ENCODE data around the gene AKAP13. TPM values are rescaled to one million over a fixed set of nuclear protein-coding genes. Genes with fewer than 3 reads are reported as not detected.

Gene AKAP13
- total and polyA plus RNA-seq, 2 of the 8 experiments (the other 6 are each of a cell fraction or from before 2014, with no cell fraction given): 14.0 to 46.2 TPM

GRCh38 chr15:85771271-85771670, 390.9 kb downstream of the AKAP13 start:
- peaks cover 23 to 38% of the 10 kb centered on the region in 2 experiments for H4K20me1 ChIP-seq (replicated peaks in 1 of 2; ENCODE audit: control insufficient read depth in 1 of 2, insufficient read depth in 2 of 2, low read length in 2 of 2)
- no peak overlapping the region for H2BK5ac ChIP-seq (ENCODE audit: low read depth, low read length)
- H3K4me1 ChIP-seq (replicated peaks in 1 of 4; ENCODE audit: control insufficient read depth in 3 of 4, insufficient read depth in 4 of 4, low read length in 3 of 4): peaks cover 0 to 12% (median 2%) of the 10 kb centered on the region in 4 experiments; a peak in 4 of 7 replicates
- H4K8ac ChIP-seq (ENCODE audit: extremely low read depth, insufficient read depth, low read length): no peak overlapping the region
- H2BK15ac ChIP-seq (ENCODE audit: low read length): no peak overlapping the region
- H3K23ac ChIP-seq (ENCODE audit: insufficient read length): no peak overlapping the region
- CTCF ChIA-PET (ENCODE audit: partially characterized antibody): interaction anchor here (1.0 to 2.2 kb wide), 4 partner anchors 13 to 60 kb away, joined by 3 to 6 read pairs (median 4); no protein-coding TSS in a partner anchor
- no peaks in the 10 kb centered on the region for H3K23me2 ChIP-seq (ENCODE audit: low read depth, low read length)
- peaks cover 44% of the 10 kb centered on the region for H3K79me1 ChIP-seq (ENCODE audit: low read depth, low read length)
- H3K9me3 ChIP-seq (ENCODE audit: insufficient read depth in 2 of 2, low read depth in 1 of 2, low read length in 1 of 2): no peaks in the 10 kb centered on the region; a peak in 1 of 4 replicates
- no peak overlapping the region for H3K27ac ChIP-seq (ENCODE audit: low read depth, low read length)
- H2BK12ac ChIP-seq (ENCODE audit: low read depth, low read length): no peak overlapping the region
- H2AFZ ChIP-seq (ENCODE audit: low read length): no peak overlapping the region
- no peak overlapping the region for H3K4ac ChIP-seq (replicated peaks; ENCODE audit: insufficient read length, low read depth, low read length)
- H3K79me2 ChIP-seq (ENCODE audit: control insufficient read depth in 1 of 2, insufficient read depth in 2 of 2, low read length in 2 of 2): peaks cover 3 to 90% of the 10 kb centered on the region in 2 experiments
- no peak overlapping the region for H2BK120ac ChIP-seq (replicated peaks; ENCODE audit: low read depth, low read length)
- H2AK5ac ChIP-seq (ENCODE audit: low read depth, low read length): no peak overlapping the region
- no peak overlapping the region for H3K9ac ChIP-seq (replicated peaks in 1 of 4; ENCODE audit: extremely low read depth in 1 of 4, low read depth in 3 of 4, low read length in 3 of 4)
- no peak overlapping the region for H3K14ac ChIP-seq (ENCODE audit: insufficient read length)
- DNase-seq (ENCODE audit: low read depth in 1 of 2, low spot score in 2 of 2): no peak
- H3K4me2 ChIP-seq (ENCODE audit: insufficient read depth in 1 of 2, low read depth in 2 of 2, low read length in 2 of 2): no peak overlapping the region
- no peak overlapping the region for H4K5ac ChIP-seq (ENCODE audit: insufficient read length, low read depth, low read length)
- no peak overlapping the region for H4K91ac ChIP-seq (replicated peaks; ENCODE audit: insufficient read length, low read length)
- H3K18ac ChIP-seq (ENCODE audit: extremely low read depth, low read length): no peak overlapping the region; the same call in 1 of the 2 replicates
- no peak overlapping the region for H3K56ac ChIP-seq (replicated peaks; ENCODE audit: insufficient read length, low read depth, low read length)
- no peak overlapping the region for H3K4me3 ChIP-seq (ENCODE audit: extremely low read depth in 1 of 4, insufficient read depth in 2 of 4, low read depth in 3 of 4, low read length in 4 of 4)
- WGBS, 2 experiments (ENCODE audit: extremely low coverage in 1 of 2, insufficient coverage in 1 of 2, insufficient read length in 1 of 2, insufficient replicate concordance in 2 of 2, low coverage in 1 of 2, low lambda C conversion rate in 2 of 2, missing lambda C conversion rate in 1 of 2): 85% methylated on average over 5 of the region's 5 CpGs; no CpG with 5 or more reads in 1 of the 2 experiments
- H2BK20ac ChIP-seq (ENCODE audit: low read length): no peak overlapping the region
- POLR2A ChIA-PET (ENCODE audit: partially characterized antibody): no interaction called here
- FAIRE-seq: no peak
- H3K27me3 ChIP-seq (replicated peaks in 1 of 4; ENCODE audit: control insufficient read depth in 3 of 4, extremely low read depth in 1 of 4, insufficient read depth in 3 of 4, low read length in 3 of 4): no peaks in the 10 kb centered on the region
- H3K36me3 ChIP-seq (ENCODE audit: control insufficient read depth in 2 of 4, insufficient read depth in 4 of 4, low read length in 3 of 4): peaks cover 3 to 9% (median 6%) of the 10 kb centered on the region in 4 experiments; a peak in 5 of 8 replicates
- no peak for TF ChIP-seq SP4 (IDR thresholded peaks at IDR 0.05; ENCODE audit: low read length)
- no peak for TF ChIP-seq CBX5 (IDR thresholded peaks at IDR 0.05; ENCODE audit: low read depth, low read length)
- TF ChIP-seq POLR2AphosphoS5 (IDR thresholded peaks at IDR 0.05; ENCODE audit: low read depth, low read length): no peak
- no peak for TF ChIP-seq SP1 (IDR thresholded peaks at IDR 0.05; ENCODE audit: low read depth, low read length)
- TF ChIP-seq, protein P1, sequence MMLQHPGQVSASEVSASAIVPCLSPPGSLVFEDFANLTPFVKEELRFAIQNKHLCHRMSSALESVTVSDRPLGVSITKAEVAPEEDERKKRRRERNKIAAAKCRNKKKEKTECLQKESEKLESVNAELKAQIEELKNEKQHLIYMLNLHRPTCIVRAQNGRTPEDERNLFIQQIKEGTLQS (IDR thresholded peaks at IDR 0.05; ENCODE audit: insufficient read depth, low read depth, low read length): no peak
- no peak for TF ChIP-seq ATF2 (IDR thresholded peaks at IDR 0.05; ENCODE audit: low read length)
- TF ChIP-seq NANOG (IDR thresholded peaks at IDR 0.05; ENCODE audit: insufficient read depth, low read depth, low read length, poor library complexity, severe bottlenecking): no peak
- no peak for TF ChIP-seq SUZ12 (IDR thresholded peaks at IDR 0.05; ENCODE audit: low read length)
- TF ChIP-seq RAD21 (IDR thresholded peaks at IDR 0.05 in 1 of 2, conservative IDR thresholded peaks at IDR 0.05 in 1 of 2; ENCODE audit: low read depth in 2 of 2, low read length in 2 of 2): no peak
- TF ChIP-seq SRF (IDR thresholded peaks at IDR 0.05; ENCODE audit: low read depth, low read length): no peak
- no peak for TF ChIP-seq CBX8 (IDR thresholded peaks at IDR 0.05; ENCODE audit: borderline replicate concordance, low read depth, low read length)
- no peak for TF ChIP-seq TAF1 (IDR thresholded peaks at IDR 0.05; ENCODE audit: low read depth, low read length)

Measured in H1 (cell line).